ENCODE measurements around the gene FSD2. TPM values are rescaled to one million over a fixed set of nuclear protein-coding genes. Genes with fewer than 3 reads are reported as not detected.

The FSD2 gene, protein sequence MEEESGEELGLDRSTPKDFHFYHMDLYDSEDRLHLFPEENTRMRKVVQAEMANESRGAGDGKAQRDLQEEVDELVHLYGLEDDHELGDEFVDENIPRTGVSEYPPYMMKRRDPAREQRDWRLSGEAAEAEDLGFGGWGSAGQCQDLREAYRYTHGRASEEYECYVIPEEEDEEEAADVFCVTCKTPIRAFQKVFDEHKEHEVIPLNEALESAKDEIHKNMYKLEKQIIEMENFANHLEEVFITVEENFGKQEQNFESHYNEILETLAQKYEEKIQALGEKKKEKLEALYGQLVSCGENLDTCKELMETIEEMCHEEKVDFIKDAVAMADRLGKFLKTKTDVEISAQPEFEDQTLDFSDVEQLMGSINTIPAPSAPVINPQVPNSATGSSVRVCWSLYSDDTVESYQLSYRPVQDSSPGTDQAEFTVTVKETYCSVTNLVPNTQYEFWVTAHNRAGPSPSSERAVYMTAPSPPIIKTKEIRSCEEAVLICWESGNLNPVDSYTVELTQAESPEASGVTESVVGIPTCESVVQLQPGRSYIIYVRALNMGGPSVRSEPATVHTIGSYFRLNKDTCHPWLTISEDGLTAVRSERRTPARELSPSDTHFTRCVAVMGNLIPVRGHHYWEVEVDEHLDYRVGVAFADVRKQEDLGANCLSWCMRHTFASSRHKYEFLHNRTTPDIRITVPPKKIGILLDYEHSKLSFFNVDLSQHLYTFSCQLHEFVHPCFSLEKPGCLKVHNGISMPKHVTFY
- not detected for total RNA-seq

DNA sequence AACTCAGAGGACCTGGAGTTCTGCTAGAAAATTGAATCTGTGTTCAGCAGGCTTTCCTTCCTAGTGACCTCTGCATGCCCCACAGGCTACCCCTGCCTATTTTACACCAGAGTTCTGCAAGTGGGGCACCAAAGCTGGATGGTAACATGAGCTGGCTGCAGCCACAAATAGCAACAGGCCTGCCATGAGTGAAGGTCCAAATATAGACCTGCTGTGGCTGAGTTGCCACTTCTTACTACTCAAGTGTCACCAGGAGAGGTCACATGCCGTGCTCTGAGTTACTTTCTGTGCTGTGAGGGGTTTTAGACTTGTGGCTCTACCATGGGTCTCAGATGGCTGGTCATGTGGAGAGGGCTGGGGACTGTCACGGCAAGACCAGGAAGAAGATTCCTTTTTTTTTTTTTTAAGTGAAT, at the start of gene FSD2:
TSS of gene FSD2 (minus strand) at position 76 of the 413 bp plus-strand sequence. CDS start 18,679 bp downstream, outside the sequence.
- H3K36me3 ChIP-seq = no peaks in the 10 kb centered on the region
- DNase-seq = peak; percentile 11
- intact Hi-C loops (cut with DNase I; ENCODE audit: low total_unique reads) = no loop called here
- peaks cover 0 to 10% (median 2%) of the 10 kb centered on the region in 4 donors for H3K4me1 ChIP-seq
- H3K27ac ChIP-seq = no peak within 1 kb of the TSS
- TF ChIP-seq EP300 (IDR thresholded peaks at IDR 0.05; ENCODE audit: low read depth) (no peak), POLR2A (IDR thresholded peaks at IDR 0.05) (no peak), POLR2AphosphoS5 (IDR thresholded peaks at IDR 0.05) (no peak)
- TF ChIP-seq, protein P1, sequence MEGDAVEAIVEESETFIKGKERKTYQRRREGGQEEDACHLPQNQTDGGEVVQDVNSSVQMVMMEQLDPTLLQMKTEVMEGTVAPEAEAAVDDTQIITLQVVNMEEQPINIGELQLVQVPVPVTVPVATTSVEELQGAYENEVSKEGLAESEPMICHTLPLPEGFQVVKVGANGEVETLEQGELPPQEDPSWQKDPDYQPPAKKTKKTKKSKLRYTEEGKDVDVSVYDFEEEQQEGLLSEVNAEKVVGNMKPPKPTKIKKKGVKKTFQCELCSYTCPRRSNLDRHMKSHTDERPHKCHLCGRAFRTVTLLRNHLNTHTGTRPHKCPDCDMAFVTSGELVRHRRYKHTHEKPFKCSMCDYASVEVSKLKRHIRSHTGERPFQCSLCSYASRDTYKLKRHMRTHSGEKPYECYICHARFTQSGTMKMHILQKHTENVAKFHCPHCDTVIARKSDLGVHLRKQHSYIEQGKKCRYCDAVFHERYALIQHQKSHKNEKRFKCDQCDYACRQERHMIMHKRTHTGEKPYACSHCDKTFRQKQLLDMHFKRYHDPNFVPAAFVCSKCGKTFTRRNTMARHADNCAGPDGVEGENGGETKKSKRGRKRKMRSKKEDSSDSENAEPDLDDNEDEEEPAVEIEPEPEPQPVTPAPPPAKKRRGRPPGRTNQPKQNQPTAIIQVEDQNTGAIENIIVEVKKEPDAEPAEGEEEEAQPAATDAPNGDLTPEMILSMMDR (IDR thresholded peaks at IDR 0.05) = no peak
- 61 to 71% methylated on average over 1 to 2 of the region's 2 CpGs for WGBS, 2 donors (ENCODE audit: low coverage in 1 of 2)
- no peak within 1 kb of the TSS for H3K4me3 ChIP-seq
- H3K27me3 ChIP-seq = no peaks in the 10 kb centered on the region
- in situ Hi-C loops (cut with MboI; ENCODE audit: low pct_ligation_motif_present in 1 of 4, low pct_unique_long_range_greater_than_20kb in 1 of 4, low sequenced_read_pairs in 3 of 4) = no loop called here
- no peaks in the 10 kb centered on the region for H3K9me3 ChIP-seq

DNA sequence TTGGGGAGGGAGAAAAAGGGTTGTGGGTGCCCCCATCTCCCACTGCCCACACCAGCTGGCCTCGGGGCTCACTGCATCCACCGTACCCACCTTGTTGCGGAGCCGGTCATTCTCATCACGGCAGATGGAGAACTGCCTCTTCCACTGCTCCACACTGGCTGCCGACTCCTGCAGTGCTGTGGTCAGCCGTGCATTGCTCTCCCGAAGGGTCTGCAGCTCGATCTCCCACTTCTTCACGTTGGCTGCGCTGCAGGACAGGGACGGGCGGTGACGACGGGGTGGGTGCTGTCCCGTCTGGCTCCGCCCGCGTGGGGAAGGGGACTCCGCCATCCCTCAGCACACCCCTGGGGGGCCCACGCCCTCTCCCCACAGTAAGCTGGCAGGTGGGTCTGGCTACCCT, 48.7 kb upstream of the FSD2 start:
- 90% methylated on average over 20 of the region's 21 CpGs; no CpG with 5 or more reads in 1 of the 2 donors for WGBS, 2 donors (ENCODE audit: low coverage in 1 of 2)
- H3K36me3 ChIP-seq = no peaks in the 10 kb centered on the region
- intact Hi-C loops (cut with DNase I; ENCODE audit: low total_unique reads) = loop anchor here (10.0 kb wide), 1 partner anchor 140 kb away; no protein-coding TSS in a partner anchor

DNA sequence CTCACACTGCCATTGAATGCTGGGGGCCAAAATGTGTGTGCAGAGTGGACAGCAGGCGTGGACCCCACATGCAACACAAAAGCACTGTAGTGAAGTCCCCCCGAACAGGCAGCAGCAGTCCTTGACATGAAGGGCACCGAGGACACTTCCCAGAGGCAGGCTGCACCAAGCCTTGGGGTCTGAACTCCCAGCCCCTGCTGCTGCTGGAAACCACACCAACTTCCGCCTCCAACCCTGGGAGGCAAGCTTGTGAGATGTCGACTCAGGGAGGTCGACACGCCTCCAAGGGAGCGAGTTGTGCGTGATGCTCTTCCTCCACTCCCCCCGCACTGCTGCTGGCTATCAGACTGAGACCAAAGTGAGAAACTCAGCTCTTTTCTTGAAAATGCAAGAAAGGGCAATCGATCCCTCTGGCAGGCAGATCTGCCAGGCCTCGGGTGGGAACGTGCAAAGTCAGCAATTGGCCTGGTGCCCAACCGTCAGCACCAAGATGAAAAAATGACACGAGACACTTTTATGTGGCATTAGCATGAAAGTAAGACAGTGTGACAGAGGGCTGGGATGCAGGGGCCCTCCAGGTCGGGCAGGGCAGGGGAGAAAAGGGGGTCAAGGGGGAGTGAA, 47.2 kb upstream of the FSD2 start:
- TF ChIP-seq EP300 (IDR thresholded peaks at IDR 0.05; ENCODE audit: low read depth) (no peak), POLR2AphosphoS5 (IDR thresholded peaks at IDR 0.05) (no peak), POLR2A (IDR thresholded peaks at IDR 0.05) (no peak)
- TF ChIP-seq, protein P1 (IDR thresholded peaks at IDR 0.05) = no peak
- Histone ChIP-seq H3K9me3 (no peaks in the 10 kb centered on the region), H3K4me3 (no peak overlapping the region), H3K27me3 (no peaks in the 10 kb centered on the region), H3K4me1 (peaks cover 0 to 11% (median 4%) of the 10 kb centered on the region in 4 donors), H3K36me3 (no peaks in the 10 kb centered on the region), H3K27ac (no peak overlapping the region)
- intact Hi-C loops (cut with DNase I; ENCODE audit: low total_unique reads) = loop anchor here (10.0 kb wide), 1 partner anchor 142 kb away; no protein-coding TSS in a partner anchor
- in situ Hi-C loops (cut with MboI; ENCODE audit: low pct_ligation_motif_present in 1 of 4, low pct_unique_long_range_greater_than_20kb in 1 of 4, low sequenced_read_pairs in 3 of 4) = loop anchor here in 2 of 4 donors (10.0 to 25.0 kb wide), 2 partner anchors 109 to 152 kb away; partner anchors contain the start of gene HOMER2 (in 1 of the 2)
- WGBS, 2 donors (ENCODE audit: low coverage in 1 of 2) = 58 to 69% methylated on average over 3 to 16 of the region's 16 CpGs
- no peak for DNase-seq

More for the DNA sequence above, 48.7 kb upstream of the FSD2 start:
- Histone ChIP-seq H3K27me3 (no peaks in the 10 kb centered on the region), H3K27ac (no peak overlapping the region), H3K9me3 (no peaks in the 10 kb centered on the region), H3K4me1 (peaks cover 0 to 6% (median 1%) of the 10 kb centered on the region in 4 donors), H3K4me3 (no peak overlapping the region)
- TF ChIP-seq, protein P1 (IDR thresholded peaks at IDR 0.05) = no peak
- no peak for DNase-seq
- in situ Hi-C loops (cut with MboI; ENCODE audit: low pct_ligation_motif_present in 1 of 4, low pct_unique_long_range_greater_than_20kb in 1 of 4, low sequenced_read_pairs in 3 of 4) = loop anchor here in 2 of 4 donors (10.0 to 25.0 kb wide), 2 partner anchors 108 to 150 kb away; partner anchors contain the start of gene HOMER2 (in 1 of the 2)

All from transverse colon (tissue), 4 donors.